Liver (tissue), 2 donors: ENCODE data around the gene AATF.

Experiments used
- JUND ChIP-seq, 2 donors: IDR thresholded peaks; 2 replicates each; pipeline ENCODE4 v1.6.1; 2016; ENCODE audit warnings: antibody characterized with exemption in 2 of 2
- TF ChIP-seq, protein P1 (sequence below): IDR thresholded peaks from 2 replicates; pipeline ENCODE4 v1.6.1; 2016; ENCODE audit warnings: antibody characterized with exemption, mild to moderate bottlenecking
- donor health status: healthy.

DNA sequence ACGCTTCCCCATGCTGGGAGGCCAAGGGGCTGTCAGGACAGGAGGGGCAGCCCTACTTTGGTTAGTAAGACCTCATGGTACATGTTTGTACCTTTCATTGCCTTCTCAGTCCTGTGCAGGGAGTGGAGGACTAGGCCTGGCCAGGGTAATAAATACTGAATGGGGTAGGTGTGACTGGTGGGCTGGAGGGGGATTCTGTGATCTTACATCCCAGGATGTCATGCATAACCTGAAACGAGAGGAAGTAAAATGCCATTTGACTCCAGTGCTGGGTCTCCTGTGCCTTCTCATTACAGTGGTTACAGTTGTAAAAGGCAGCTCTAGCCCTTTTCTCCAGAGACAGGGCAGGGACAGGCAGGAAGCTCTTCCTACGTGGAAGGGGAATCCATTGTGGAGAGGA lies 138.2 kb downstream of the AATF start:
- TF ChIP-seq, protein P1, sequence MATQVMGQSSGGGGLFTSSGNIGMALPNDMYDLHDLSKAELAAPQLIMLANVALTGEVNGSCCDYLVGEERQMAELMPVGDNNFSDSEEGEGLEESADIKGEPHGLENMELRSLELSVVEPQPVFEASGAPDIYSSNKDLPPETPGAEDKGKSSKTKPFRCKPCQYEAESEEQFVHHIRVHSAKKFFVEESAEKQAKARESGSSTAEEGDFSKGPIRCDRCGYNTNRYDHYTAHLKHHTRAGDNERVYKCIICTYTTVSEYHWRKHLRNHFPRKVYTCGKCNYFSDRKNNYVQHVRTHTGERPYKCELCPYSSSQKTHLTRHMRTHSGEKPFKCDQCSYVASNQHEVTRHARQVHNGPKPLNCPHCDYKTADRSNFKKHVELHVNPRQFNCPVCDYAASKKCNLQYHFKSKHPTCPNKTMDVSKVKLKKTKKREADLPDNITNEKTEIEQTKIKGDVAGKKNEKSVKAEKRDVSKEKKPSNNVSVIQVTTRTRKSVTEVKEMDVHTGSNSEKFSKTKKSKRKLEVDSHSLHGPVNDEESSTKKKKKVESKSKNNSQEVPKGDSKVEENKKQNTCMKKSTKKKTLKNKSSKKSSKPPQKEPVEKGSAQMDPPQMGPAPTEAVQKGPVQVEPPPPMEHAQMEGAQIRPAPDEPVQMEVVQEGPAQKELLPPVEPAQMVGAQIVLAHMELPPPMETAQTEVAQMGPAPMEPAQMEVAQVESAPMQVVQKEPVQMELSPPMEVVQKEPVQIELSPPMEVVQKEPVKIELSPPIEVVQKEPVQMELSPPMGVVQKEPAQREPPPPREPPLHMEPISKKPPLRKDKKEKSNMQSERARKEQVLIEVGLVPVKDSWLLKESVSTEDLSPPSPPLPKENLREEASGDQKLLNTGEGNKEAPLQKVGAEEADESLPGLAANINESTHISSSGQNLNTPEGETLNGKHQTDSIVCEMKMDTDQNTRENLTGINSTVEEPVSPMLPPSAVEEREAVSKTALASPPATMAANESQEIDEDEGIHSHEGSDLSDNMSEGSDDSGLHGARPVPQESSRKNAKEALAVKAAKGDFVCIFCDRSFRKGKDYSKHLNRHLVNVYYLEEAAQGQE, result no peak
- TF ChIP-seq JUND (IDR thresholded peaks at IDR 0.05), result no peak
